ENCODE results near the gene BCO2.
A peak's percentile ranks its signal among the peaks of the same experiment; 100 is the strongest.

BCO2 gene

GRCh38 chr11:112174789-112175598 lies at the start of gene BCO2:
TSS of gene BCO2 (plus strand) at chr11:112175512. CDS start at chr11:112175602, 90 bp downstream.
- TF ChIP-seq CTCF (IDR thresholded peaks at IDR 0.05) = peak; percentile 77
- Histone ChIP-seq H3K9me3 (no peaks in the 10 kb centered on the region), H3K27ac (peak within 1 kb of the TSS; percentile 35), H3K4me3 (ENCODE audit: low read depth in 1 of 2, low read length in 1 of 2) (peak within 1 kb of the TSS; percentile 57 to 60), H3K4me1 (ENCODE audit: control insufficient read depth in 1 of 2, insufficient read depth in 1 of 2, low read depth in 1 of 2, low read length in 1 of 2) (peaks cover 17 to 24% of the 10 kb centered on the region in 2 experiments), H3K36me3 (no peaks in the 10 kb centered on the region), H3K27me3 (no peaks in the 10 kb centered on the region)

- no peaks in the 10 kb centered on the region for H3K27me3 ChIP-seq
- no peak for TF ChIP-seq CTCF (IDR thresholded peaks at IDR 0.05)
- peaks cover 0 to 6% of the 10 kb centered on the region in 2 experiments for H3K4me1 ChIP-seq (ENCODE audit: control insufficient read depth in 1 of 2, insufficient read depth in 1 of 2, low read depth in 1 of 2, low read length in 1 of 2)
- no peak overlapping the region for H3K4me3 ChIP-seq (ENCODE audit: low read depth in 1 of 2, low read length in 1 of 2)
- no peak overlapping the region for H3K27ac ChIP-seq
- H3K36me3 ChIP-seq = no peaks in the 10 kb centered on the region
- no peaks in the 10 kb centered on the region for H3K9me3 ChIP-seq
Measured at GRCh38 chr11:112127056-112127455, 48.3 kb upstream of the BCO2 start.

- Histone ChIP-seq H3K4me3 (ENCODE audit: low read depth in 1 of 2, low read length in 1 of 2) (no peak overlapping the region), H3K9me3 (no peaks in the 10 kb centered on the region), H3K27me3 (no peaks in the 10 kb centered on the region), H3K4me1 (ENCODE audit: control insufficient read depth in 1 of 2, insufficient read depth in 1 of 2, low read depth in 1 of 2, low read length in 1 of 2) (peaks cover 0 to 11% of the 10 kb centered on the region in 2 experiments), H3K36me3 (no peaks in the 10 kb centered on the region), H3K27ac (no peak overlapping the region)
- no peak for TF ChIP-seq CTCF (IDR thresholded peaks at IDR 0.05)
Measured at GRCh38 chr11:112128483-112129121, 46.7 kb upstream of the BCO2 start.

- no peak for TF ChIP-seq CTCF (IDR thresholded peaks at IDR 0.05)
- no peaks in the 10 kb centered on the region for H3K27me3 ChIP-seq
- peaks cover 0 to 11% of the 10 kb centered on the region in 2 experiments for H3K4me1 ChIP-seq (ENCODE audit: control insufficient read depth in 1 of 2, insufficient read depth in 1 of 2, low read depth in 1 of 2, low read length in 1 of 2)
- peak overlapping the region; percentile 59 for H3K27ac ChIP-seq
- H3K9me3 ChIP-seq = no peaks in the 10 kb centered on the region
- H3K4me3 ChIP-seq (ENCODE audit: low read depth in 1 of 2, low read length in 1 of 2) = no peak overlapping the region
- no peaks in the 10 kb centered on the region for H3K36me3 ChIP-seq
Measured at GRCh38 chr11:112129656-112130055, 45.7 kb upstream of the BCO2 start.

GRCh38 chr11:112132737-112133136 lies 42.6 kb upstream of the BCO2 start:
- Histone ChIP-seq H3K27ac (no peak overlapping the region), H3K4me1 (ENCODE audit: control insufficient read depth in 1 of 2, insufficient read depth in 1 of 2, low read depth in 1 of 2, low read length in 1 of 2) (peaks cover 0 to 11% of the 10 kb centered on the region in 2 experiments), H3K4me3 (ENCODE audit: low read depth in 1 of 2, low read length in 1 of 2) (no peak overlapping the region), H3K27me3 (no peaks in the 10 kb centered on the region), H3K36me3 (no peaks in the 10 kb centered on the region), H3K9me3 (no peaks in the 10 kb centered on the region)
- TF ChIP-seq CTCF (IDR thresholded peaks at IDR 0.05) = no peak

Measured in neutrophil (primary cell).